Head of caudate nucleus (tissue), 42 donors: ENCODE measurements around the gene NOD2.

Source experiments
- DNase-seq, 42 donors: peaks; one replicate each; pipeline versions ENCODE4 v3.0.0 to v3.0.0-alpha.2; 2020 to 2021; ENCODE audit warnings: mixed read lengths in 7 of 42
- intact Hi-C: fragments of 100-400 bp; cut with DNase I; formaldehyde crosslinking; loops from one replicate; pipeline ENCODE4 v1.15.0; 2022

Gene NOD2

DNA sequence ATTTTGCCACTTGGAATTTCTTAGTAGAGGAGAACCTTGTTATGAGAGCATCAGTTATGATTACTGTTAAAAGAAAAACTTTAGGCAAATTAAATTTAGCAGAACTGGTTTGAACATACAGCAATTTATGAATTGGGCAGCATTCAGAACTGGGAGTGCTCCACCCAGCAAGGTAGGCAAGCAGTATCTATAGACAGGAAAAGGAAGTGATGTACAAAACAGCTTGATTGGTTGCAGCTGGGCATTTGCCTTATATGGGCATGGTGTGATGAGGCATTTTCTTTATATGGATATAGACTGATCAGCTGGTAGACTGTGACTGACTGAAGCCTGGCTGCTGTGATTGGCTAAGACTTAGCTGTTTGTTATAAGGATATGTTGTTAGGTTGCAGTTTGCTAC is 30.9 kb downstream of the NOD2 start:
- DNase-seq: no peak

DNA sequence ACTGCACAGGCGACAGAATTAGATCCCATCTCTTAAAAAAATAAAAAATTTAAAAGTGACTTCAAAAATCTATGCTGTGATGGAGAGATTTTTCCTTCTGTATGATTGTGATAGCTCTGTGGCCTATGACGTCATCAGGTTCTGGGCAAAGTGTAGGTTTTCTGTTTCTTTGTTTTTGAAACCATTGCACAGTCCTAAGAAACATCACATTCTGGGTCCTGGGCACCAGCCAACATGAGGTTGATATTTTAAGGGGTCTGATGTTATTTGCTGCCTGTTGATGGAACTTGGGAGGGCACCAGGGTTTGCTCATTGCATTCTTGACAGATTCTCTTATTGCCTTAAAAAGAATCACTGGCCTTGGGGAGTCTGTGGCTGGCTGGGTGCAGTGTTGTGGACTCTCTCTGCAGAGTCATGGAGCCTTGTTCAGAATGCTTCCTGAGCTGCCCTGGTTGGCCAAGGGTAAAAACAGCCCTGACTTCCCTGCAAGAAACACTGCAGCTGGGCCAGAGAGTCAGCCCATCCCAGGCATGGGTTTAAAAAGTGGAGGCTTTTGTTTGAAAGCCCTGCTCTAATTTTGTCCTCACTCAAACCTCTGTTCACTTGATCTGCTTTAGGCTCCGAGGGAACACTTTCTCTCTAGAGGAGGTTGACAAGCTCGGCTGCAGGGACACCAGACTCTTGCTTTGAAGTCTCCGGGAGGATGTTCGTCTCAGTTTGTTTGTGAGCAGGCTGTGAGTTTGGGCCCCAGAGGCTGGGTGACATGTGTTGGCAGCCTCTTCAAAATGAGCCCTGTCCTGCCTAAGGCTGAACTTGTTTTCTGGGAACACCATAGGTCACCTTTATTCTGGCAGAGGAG is 38.0 kb downstream of the NOD2 start:
- intact Hi-C loops: no loop called here
- DNase-seq: peak in 1 of 42 donors; percentile 41

More for the DNA sequence above, 30.9 kb downstream of the NOD2 start:
- intact Hi-C loops: no loop called here

DNA sequence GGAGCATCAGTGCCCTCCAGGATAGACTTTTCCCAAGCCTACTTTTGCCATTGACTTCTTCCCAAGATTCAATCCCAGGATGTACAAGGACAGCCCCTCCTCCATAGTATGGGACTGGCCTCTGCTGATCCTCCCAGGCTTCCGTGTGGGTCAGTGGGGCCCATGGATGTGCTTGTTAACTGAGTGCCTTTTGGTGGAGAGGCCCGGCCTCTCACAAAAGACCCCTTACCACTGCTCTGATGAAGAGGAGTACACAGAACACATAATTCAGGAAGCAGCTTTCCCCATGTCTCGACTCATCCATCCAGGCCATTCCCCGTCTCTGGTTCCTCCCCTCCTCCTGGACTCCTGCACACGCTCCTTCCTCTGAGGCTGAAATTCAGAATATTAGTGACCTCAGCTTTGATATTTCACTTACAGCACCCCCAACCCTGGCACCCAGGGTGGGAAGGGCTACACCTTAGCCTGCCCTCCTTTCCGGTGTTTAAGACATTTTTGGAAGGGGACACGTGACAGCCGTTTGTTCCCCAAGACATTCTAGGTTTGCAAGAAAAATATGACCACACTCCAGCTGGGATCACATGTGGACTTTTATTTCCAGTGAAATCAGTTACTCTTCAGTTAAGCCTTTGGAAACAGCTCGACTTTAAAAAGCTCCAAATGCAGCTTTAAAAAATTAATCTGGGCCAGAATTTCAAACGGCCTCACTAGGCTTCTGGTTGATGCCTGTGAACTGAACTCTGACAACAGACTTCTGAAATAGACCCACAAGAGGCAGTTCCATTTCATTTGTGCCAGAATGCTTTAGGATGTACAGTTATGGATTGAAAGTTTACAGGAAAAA is 38.8 kb downstream of the NOD2 start:
- peak in 1 of 42 donors; percentile 37 for DNase-seq
- intact Hi-C loops: no loop called here

DNA sequence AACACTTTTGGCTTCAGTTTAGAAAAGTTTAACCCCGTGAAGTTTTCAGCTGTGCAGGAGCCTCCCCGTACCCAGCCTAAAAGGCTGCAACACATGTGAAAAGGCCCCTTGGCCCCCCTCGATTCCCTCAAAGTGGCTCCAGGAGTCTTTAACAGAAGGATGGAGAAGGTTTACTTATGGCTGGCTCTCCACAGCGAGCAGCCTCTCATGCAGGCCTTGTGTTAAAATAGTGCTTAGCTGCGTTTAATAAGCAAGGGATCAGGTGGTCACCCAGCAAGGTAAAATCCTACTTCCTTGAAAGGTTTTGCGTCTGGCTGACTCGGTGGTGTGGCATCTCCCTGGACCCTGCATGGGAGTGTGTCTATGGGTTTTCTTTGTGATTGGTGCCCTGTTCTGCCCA is 40.1 kb downstream of the NOD2 start:
- intact Hi-C loops: no loop called here
- DNase-seq: peak in 2 of 42 donors; percentile 9 to 34

DNA sequence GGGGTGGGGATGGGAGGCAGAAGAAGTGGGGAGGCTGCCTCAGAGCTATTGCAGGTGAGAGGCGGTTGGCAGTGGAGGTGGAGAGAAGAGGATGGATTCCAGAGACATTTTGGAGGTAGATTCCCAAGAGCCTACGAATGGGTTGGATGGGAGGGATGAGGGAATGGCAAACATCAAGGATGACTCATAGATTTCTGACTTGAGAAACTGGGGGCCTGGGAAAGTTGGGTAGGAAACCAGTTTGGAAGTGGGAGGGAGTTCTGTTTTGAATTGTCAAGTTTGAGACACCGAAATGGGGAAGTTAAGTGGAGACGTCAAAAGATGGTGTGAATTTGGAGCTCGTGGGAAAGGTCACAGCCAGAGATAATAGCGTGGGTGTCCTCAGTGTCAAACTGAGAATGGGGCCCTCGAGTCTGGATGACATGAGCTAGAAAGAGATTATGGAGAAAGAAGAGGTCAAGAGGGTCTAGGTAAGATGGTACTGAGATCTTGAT is 42.3 kb downstream of the NOD2 start:
- intact Hi-C loops: no loop called here
- DNase-seq: no peak

DNA sequence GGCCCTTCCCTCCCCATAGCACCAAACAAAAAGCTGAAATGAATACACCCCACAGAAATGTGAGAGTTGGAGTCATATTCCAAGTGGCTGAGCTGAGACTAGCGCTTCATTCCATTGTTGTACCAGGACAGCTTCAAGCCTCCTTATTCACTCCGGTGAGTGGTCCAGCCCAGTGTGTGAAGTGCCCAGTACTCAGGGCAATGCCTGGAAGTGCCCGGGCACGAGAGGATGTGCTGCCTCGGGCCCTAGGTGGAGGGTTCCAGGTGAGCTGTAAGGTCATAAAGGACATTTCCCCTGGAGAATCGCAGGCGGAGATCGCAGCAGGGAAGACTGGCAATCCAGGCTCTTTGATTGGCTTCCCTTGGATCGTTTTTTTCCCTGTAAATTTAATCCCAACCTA is 43.0 kb downstream of the NOD2 start:
- no peak for DNase-seq
- intact Hi-C loops: no loop called here

DNA sequence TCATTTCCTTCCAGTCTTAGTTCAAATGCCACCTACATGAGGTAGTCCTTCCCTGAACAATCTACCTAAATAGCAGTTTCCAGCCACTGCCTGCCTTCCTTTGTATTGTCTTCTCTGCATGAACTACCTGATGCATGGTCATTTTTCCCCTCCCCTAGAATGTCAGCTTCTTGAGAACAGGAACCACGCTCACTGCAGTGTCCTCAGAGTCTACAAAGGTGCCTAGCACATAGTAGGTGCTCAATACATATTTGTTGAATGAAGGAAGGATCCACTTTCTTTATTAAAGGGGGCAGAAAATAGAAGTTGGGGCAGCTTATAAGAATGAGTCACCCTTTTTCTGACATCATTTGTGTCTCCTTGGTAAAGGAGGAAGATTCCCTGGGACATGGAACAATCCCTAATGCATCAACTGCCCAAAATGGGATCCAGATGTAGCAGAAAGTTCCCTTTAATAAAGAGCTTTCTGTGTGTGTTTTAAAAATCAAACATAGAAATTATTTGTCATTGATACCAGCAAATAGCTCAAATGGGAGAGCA is 44.1 kb downstream of the NOD2 start:
- intact Hi-C loops: no loop called here
- no peak for DNase-seq

DNA sequence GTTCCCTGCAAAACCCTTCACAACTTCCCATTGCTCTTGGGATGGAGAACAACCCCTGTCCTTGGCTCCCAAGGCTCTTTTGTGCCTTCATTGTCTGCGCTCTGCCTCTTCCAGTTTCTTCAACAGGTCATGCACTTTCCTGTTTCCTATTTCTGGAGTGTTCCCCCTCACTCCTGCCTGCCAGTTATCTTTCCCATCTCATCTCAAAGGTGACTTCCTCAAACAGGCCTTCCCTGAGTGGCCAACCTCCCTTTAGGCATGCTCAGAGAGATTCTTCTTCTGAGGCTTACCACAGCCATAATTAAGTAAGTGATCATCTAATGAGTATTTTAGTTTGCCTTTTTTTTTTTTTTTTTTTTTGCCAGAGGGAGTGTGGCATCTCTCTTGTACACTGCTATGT is 45.6 kb downstream of the NOD2 start:
- DNase-seq: no peak
- intact Hi-C loops: no loop called here

DNA sequence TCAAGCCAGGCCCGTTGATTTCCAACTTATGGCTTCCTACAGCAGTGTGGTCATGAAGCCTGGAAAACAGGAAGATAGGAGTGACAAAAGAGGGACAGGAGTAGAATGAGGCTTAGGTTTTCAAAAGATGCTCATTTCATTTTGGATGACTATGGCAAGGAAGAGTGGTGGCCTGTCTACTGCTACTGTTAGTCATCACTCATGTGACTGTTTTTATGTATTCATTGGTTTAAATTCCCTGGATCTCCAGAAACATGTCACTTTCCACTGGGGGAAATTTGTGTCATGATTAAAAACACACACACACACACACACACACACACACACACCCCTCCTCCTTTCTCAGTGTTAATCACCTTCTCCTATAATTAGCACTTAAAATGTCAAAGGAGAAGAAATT is 47.3 kb downstream of the NOD2 start:
- intact Hi-C loops: loop anchor here (5.0 to 10.0 kb wide), 2 partner anchors 64 to 673 kb away; partner anchors contain the start of gene HEATR3
- no peak for DNase-seq

DNA sequence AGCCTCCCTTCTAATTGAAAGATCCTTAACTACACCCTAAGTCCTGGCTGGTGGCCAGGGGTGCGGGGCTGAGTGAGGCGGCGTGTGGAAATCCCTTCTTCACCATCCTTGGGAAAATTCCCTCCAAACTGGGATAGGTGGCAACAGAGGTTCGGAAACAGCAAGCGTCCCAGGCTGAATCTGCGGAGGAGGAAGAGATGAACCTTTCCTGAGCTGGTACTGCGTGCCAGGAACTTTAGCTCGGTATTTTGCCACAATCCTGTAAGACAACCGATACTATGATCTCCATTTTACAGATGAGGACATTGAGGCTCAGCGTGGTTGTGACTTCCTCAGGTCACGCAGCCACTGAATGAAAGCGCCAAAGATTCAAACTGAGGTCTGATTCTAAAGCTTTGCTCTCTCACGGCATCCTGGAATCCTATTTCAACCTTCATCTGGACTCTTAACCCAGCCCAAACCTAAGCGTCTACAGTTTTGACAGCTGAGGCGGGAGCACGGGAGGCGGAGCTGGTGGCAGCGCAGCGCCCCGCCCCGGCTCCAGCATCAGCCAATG is 47.9 kb downstream of the NOD2 start:
- peak in 29 of 42 donors; percentile 12 to 62 (median 30) for DNase-seq
- intact Hi-C loops: loop anchor here (5.0 to 10.0 kb wide), 2 partner anchors 63 to 674 kb away; partner anchors contain the start of gene HEATR3

DNA sequence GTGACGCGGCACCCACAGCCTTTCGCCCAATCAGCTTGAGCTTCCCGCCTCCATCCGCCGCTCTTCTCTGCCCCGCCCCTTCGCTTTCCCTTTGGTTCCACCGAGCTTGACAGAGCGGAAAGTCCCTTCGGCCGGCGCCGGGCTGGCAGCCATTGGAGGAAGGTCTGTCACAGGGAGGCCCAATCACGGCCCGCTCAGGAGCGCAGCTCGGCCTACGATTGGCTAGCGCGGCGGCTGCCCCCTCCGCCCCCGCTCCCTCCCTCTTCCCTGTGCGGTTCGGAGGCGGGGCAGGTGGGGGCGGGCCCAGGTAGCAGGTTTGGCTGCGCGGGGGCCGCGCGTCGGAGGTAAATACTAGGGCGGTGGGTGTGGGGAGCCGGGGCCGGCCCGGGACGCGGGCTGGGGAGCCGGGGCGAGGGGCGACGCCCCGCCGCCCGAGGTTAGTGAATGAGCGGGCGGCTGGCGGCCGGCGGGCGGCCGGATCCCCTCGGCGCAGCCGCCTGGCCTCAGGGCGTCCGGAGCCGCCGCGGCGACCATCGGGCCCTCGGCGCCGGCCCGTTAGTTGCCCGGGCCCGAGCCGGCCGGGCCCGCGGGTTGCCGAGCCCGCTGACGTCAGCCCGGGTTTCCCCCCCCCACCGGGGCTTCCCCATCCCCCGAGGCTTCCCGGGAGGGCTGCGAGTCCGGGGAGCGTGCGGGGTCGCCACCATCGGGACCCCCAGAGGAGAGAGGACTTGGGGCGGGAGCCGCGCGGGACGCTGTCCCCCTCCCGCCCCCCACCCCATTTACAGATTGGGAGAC is 48.6 kb downstream of the NOD2 start, which contains the start of gene CYLD:
CYLD (plus strand) TSS at position 306 of the 795 bp plus-strand sequence. CDS start 7,613 bp downstream, outside the sequence.
- DNase-seq: peak; percentile 99 to 100 (median 100)
- intact Hi-C loops: loop anchor here (5.0 to 10.0 kb wide), 2 partner anchors 63 to 675 kb away; partner anchors contain the start of gene HEATR3

DNA sequence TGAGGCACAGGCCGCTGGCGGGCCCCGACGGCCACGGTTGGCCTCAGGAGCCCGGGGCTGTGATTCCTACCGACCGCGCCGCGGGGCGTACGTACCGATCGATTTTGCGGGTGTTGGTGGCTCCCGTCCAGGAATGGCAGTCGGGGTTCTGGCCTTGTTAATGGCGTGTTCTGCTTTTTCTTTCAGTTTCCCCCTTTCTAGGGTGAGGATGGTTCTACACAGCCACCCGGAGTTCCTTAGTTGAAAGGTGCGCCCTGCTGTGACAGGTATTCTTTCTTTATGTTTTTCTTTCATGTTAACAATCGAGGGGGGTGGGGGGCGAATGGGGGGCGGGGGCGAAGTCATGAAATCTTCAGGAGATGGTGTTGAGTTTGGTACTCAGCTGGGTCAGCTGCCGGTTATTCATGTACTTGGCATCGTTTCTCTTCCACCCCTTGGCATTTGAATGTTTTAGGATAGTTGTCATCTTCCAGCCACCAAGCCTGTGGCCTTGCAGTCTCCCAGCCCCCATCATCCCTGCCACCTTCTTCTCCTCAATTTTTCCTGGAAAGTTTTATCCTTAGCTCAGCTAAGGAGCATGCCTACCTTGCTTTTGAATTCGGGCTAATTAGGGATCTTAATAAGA is 49.3 kb downstream of the NOD2 start:
- intact Hi-C loops: loop anchor here (5.0 to 10.0 kb wide), 2 partner anchors 62 to 675 kb away; partner anchors contain the start of gene HEATR3
- peak in 34 of 42 donors; percentile 14 to 62 (median 33) for DNase-seq

DNA sequence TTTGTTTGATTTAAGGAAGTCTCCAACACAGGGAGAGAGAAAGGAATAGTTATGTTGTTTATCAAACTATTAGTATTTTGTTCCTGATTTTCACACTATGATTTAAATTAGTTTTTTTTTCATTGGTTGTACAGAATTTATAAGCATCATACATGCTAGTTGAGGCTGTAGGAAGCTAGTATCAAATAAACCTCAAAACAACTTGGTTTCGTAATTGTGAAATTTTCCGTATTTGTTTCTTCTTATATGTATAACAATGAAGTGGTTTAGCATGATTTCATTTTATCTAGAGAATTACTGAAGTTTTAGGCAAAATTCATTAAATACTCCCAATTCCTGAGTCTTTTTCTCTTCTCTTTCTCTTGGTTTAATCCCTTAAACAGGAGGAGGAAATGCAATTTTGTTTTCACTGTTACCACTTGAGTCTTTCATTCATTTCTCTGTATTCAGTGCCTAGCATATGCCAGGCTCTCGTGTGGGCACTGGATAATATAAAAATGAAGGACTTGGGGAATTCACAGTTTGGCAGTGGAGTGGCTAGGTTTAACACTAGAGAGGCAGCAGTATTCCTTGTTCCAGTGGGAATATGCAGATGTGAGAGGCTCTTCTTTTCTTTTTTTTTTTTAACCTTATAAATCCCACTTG is 50.3 kb downstream of the NOD2 start:
- DNase-seq: no peak
- intact Hi-C loops: loop anchor here (5.0 to 10.0 kb wide), 2 partner anchors 61 to 676 kb away; partner anchors contain the start of gene HEATR3

DNA sequence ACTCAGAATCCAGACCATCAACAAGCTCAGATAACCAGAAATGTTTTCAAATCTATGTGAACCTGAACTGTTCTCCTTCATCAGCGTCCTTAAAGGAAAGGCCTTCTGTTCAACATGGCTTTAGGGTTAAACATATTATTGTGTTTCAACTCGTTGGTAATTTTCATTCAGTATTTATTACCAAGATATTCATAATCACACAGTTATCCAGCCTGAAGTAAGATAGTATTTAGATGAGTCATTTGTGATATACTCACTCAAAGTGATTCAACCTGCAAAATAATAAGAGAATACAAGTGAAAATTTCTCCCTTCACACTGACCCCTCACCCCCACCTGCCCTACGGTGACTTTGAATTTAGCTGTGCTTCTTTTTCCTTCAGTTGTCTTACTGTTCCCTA is 51.5 kb downstream of the NOD2 start:
- no peak for DNase-seq
- intact Hi-C loops: loop anchor here (5.0 to 10.0 kb wide), 2 partner anchors 60 to 678 kb away; partner anchors contain the start of gene HEATR3

DNA sequence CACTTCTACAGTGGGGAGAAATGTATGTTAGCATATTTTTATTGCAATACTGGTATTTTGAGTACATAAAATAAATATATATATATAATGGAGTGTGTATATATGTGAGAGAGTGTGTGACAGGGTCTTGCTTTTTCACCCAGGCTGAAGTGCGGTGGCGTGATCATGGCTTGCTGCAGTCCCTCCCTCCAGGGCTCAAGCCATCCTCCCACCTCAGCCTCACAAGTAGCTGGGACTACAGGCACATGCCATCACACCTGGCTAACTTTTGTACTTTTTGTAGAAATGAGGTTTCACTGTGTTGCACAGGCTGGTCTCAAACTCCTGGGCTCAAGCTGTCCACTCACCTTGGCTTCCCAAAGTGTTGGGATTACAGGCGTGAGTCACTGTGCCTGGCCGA is 52.5 kb downstream of the NOD2 start:
- intact Hi-C loops: loop anchor here (10.0 kb wide), 1 partner anchor 59 kb away; no protein-coding TSS in a partner anchor
- DNase-seq: no peak

DNA sequence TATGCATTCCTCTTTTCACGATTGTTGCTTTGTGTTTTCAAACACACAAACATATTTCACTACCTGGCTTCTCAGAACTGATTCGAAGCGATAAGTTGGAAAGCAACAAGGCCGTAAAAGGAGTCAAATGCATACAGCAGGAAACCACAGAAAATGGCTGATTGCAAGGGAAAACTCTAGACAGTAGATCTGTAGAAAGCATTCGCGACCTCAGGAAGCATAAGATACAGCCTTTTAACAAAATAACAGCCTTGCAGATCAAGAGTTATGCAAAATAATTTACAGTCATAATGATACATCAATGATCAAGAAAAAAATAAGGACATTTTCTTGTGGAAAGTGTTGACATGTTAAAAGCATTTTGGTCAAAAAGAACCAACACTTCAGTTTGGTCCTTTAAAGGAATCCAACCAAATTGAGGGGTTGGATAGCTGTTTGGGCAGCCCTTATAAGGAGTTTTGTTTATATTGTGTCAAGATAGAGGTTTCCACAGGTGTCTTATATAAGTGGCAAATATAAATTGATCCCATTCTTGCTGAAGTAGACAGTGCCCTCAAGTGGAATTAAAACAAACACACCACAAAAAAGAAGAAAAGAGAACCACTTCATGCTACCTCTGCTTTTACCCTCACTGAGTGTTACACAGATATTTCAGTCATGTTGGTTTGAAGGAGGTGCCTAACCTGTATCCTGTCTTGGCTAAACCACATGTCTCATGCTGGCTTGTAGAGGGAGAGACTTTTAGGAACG is 54.0 kb downstream of the NOD2 start:
- intact Hi-C loops: loop anchor here (10.0 kb wide), 1 partner anchor 57 kb away; no protein-coding TSS in a partner anchor
- no peak for DNase-seq
